GM10847 (cell line): ENCODE measurements around the gene MSANTD1.

Experiments
- POLR2A ChIP-seq: IDR thresholded peaks from 2 replicates; pipeline ENCODE4 v1.6.1; 2011; ENCODE audit not compliant: insufficient read length; ENCODE audit errors: extremely low read depth

Gene MSANTD1

DNA sequence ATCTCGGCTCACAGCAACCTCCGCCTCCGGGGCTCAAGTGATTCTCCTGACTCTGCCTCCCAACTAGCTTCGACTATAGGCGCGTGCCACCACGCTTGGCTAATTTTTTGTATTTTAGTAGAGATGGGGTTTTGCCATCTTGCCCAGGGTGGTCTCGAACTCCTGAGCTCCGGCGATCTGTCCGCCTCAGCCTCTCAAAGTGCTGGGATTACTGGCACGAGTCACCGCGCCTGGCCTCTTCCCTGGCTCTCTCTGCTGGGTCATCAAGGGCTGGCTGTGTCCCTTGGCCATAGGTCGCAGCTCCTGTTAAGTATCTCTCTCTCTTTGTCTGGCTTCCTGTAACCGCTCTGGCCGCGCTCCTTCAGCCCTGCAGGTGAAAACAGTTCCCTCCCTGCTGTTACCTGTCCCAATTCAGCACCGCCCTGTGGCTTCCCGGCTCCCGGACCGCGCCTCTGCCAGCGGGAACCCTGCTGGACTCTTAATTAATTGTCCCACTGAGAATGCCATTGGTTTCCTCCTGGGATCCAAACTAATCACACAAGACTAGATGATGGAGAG is 42.5 kb downstream of the MSANTD1 start:
- no peak for TF ChIP-seq POLR2A

- no peak for TF ChIP-seq POLR2A
Observed at GRCh38 chr4:3291969-3292570, 43.1 kb downstream of the MSANTD1 start.

DNA sequence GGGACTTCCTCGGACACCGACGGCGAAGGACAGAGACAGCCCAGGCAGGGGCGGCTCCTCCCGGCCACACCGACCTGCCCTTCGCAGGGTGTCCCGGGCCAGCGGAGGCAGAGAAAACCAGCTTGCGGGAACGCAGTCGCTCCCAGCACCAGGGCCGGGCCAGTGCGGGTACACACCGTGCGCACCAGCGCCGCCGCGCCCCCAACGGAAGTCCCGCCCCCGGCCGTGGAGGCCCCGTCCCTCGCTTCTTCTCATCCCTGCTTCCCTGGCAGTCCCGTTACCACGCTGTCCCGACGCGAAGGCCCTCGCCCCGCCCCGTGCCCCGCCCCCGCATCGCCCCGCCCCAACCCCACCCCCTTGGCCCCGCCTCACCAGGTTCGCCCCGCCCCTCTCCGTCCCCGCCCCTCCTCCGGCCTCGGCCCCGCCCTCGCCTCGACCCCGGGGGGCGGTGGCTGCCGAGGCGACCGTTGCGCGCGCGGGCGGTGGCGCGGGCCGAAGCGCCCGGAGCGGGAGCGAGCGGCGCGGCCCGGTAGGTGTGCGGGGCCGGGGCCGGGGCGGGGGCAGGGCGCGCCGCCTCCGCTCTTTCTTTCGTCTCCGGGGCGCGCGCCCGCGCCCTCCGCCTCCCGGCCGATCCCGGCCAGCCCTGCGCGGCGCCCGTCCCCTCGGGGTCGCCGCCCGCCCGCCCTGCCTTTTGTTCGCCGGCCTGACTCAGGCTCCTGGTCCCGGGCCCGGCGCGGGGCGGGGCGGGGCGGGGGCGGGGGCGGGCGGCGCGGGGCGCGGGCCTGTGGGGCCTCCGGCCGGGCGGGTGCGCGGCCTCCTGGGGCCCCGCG is 43.8 kb downstream of the MSANTD1 start, which contains the start of gene RGS12:
RGS12 (plus strand) TSS at position 451 of the 830 bp plus-strand sequence. CDS start 23,150 bp downstream, outside the sequence.
- no peak for TF ChIP-seq POLR2A

- no peak for TF ChIP-seq POLR2A
Observed at GRCh38 chr4:3293401-3294391, 44.7 kb downstream of the MSANTD1 start.

DNA sequence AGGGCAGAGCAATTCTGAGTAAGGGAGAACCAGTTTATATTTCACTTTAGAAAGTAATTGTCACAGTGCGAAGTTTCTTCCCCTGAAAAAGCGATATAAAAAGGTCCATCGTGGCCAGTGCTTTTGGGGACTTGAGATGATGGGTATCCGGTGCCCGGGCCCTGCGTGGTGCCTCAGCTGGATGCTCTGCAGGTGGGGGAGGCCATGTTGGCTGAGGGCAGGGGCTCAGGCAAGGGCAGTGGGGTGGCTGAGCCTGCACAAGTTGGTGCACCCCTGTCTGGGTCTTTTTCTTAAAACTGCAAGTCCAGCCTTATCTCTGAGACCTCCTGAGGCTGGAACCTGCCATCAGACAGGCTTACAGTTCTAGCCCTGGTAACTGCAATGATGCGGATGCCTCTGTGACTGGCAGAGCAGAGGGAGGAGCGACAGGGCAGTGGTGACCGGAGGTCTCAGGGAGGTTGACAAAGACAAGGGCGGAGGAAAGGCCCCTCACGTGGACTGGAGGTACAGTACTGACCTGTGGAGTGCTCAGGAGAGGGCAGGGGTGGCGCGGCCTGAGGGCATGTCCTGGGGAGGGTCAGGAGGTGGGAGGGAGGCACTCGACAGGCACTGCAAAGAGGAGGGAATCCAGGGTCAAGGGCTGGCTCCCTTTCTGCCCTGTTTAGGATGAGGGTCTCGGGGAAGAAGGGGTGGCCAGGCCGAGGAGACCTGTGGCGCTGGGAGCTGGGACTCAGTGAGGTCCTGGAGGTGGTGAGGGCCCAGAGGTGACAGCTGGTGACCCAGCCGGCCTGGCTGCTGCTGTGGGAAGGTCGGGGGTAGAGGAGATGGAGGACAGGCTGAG is 45.7 kb downstream of the MSANTD1 start:
- TF ChIP-seq POLR2A = no peak

DNA sequence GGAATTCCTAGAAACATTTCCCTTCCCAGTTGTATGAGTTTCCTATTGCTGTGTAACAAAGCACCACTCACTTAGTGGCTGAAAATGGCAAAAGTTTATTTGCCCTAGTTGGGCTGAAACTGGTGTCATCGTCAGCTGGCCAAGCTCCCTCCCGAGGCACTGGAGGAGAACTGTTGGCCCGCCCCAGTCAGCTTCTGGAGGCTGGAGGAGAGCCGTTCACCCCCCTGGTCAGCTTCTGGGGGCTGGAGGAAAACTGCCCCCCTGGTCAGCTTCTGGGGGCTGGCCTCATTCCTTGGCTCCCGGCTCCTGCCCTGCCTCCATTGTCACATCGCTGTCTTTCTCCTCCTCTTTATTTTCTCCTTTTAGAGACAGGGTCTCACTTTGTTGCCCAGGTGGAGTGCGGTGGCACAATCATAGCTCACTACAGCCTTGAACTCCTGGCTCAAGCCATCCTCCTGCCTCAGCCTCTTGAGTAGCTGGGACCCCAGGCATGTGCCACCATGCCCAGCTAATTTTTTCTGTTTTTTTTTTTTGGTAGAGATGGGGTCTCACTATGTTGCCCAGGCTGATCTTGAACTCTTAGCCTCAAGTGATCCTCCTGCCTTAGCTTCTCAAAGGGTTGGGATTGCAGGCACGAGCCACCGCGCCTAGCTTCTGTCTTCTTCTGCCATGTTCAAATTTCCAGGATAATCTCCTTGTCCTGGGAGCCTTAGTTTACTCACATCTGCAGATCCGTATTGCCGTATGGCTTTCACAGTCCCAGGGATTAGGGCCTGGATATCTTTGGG is 47.1 kb downstream of the MSANTD1 start:
- TF ChIP-seq POLR2A = no peak

GRCh38 chr4:3296651-3297050 is 47.7 kb downstream of the MSANTD1 start:
- TF ChIP-seq POLR2A = no peak

GRCh38 chr4:3297066-3297859 is 48.3 kb downstream of the MSANTD1 start:
- TF ChIP-seq POLR2A = no peak

- no peak for TF ChIP-seq POLR2A
Observed at GRCh38 chr4:3299122-3299975, 50.4 kb downstream of the MSANTD1 start.

- TF ChIP-seq POLR2A = no peak
Observed at GRCh38 chr4:3299976-3300671, 51.2 kb downstream of the MSANTD1 start.
